Measurements from ENCODE around the gene TMTC1. TPM values are rescaled to one million over a fixed set of nuclear protein-coding genes. Genes with fewer than 3 reads are reported as not detected.
A peak's percentile ranks its signal among the peaks of the same experiment; 100 is the strongest.
"Not testable (repeated sequence)": the region's sequence is repeated elsewhere in the genome, so short reads cannot be mapped to it uniquely, and the experiment has no call there.

TMTC1 gene
- 10 to 100 TPM; 28.5 to 32.8 (median 29.7) TPM for polyA plus RNA-seq (ENCODE audit: insufficient read length in 4 of 4)

GRCh38 chr12:29783773-29784666 is at the start of gene TMTC1:
Gene TMTC1 (minus strand): TSS chr12:29783942. CDS start chr12:29783751, 191 bp downstream.
- DNase-seq (ENCODE audit: low read depth in 4 of 4, low spot score in 3 of 4) = peak; percentile 50 to 66 (median 55)

GRCh38 chr12:29831173-29831572 is 47.4 kb upstream of the TMTC1 start:
- no peak for DNase-seq (ENCODE audit: low read depth in 4 of 4, low spot score in 3 of 4)

- DNase-seq (ENCODE audit: low read depth in 4 of 4, low spot score in 3 of 4) = no peak
Measured at GRCh38 chr12:29830391-29830790, 46.6 kb upstream of the TMTC1 start.

GRCh38 chr12:29818916-29819623 is 35.3 kb upstream of the TMTC1 start:
- DNase-seq (ENCODE audit: low read depth in 4 of 4, low spot score in 3 of 4) = no peak

GRCh38 chr12:29816874-29817725 is 33.4 kb upstream of the TMTC1 start:
- no peak for DNase-seq (ENCODE audit: low read depth in 4 of 4, low spot score in 3 of 4)

- DNase-seq (ENCODE audit: low read depth in 4 of 4, low spot score in 3 of 4) = not testable (repeated sequence)
Measured at GRCh38 chr12:29809616-29810361, 26.0 kb upstream of the TMTC1 start.

GRCh38 chr12:29807129-29807528 is 23.4 kb upstream of the TMTC1 start:
- no peak for DNase-seq (ENCODE audit: low read depth in 4 of 4, low spot score in 3 of 4)

- no peak for DNase-seq (ENCODE audit: low read depth in 4 of 4, low spot score in 3 of 4)
Measured at GRCh38 chr12:29804019-29804418, 20.3 kb upstream of the TMTC1 start.

- no peak for DNase-seq (ENCODE audit: low read depth in 4 of 4, low spot score in 3 of 4)
Measured at GRCh38 chr12:29799591-29799990, 15.8 kb upstream of the TMTC1 start.

GRCh38 chr12:29797565-29798355 is 14.0 kb upstream of the TMTC1 start:
- DNase-seq (ENCODE audit: low read depth in 4 of 4, low spot score in 3 of 4) = no peak

- peak; percentile 12 to 50 (median 19) for DNase-seq (ENCODE audit: low read depth in 4 of 4, low spot score in 3 of 4)
Measured at GRCh38 chr12:29796823-29797263, 13.1 kb upstream of the TMTC1 start.

- DNase-seq (ENCODE audit: low read depth in 4 of 4, low spot score in 3 of 4) = no peak
Measured at GRCh38 chr12:29795715-29796114, 12.0 kb upstream of the TMTC1 start.

GRCh38 chr12:29794862-29795261 is 11.1 kb upstream of the TMTC1 start:
- DNase-seq (ENCODE audit: low read depth in 4 of 4, low spot score in 3 of 4) = no peak

- DNase-seq (ENCODE audit: low read depth in 4 of 4, low spot score in 3 of 4) = no peak
Measured at GRCh38 chr12:29792853-29793252, 9.1 kb upstream of the TMTC1 start.

GRCh38 chr12:29792132-29792531 is 8.4 kb upstream of the TMTC1 start:
- DNase-seq (ENCODE audit: low read depth in 4 of 4, low spot score in 3 of 4) = no peak

GRCh38 chr12:29782871-29783772 is 620 bp downstream of the TMTC1 start:
- DNase-seq (ENCODE audit: low read depth in 4 of 4, low spot score in 3 of 4) = peak; percentile 9 to 49 (median 24)

- DNase-seq (ENCODE audit: low read depth in 4 of 4, low spot score in 3 of 4) = peak in 3 of 4 donors; percentile 14 to 18 (median 17)
Measured at GRCh38 chr12:29782285-29782870, 1.4 kb downstream of the TMTC1 start.

All from right renal pelvis (tissue), 4 donors.